ENCODE measurements around the gene LTBP1. TPM values are rescaled to one million over a fixed set of nuclear protein-coding genes. Genes with fewer than 3 reads are reported as not detected.

Gene LTBP1
- total and polyA plus RNA-seq, 10 of the 15 experiments (the other 5 are each of a cell fraction or from before 2014, with no cell fraction given) = 0.01 to 0.28 (median 0.12) TPM; not detected in 2

DNA sequence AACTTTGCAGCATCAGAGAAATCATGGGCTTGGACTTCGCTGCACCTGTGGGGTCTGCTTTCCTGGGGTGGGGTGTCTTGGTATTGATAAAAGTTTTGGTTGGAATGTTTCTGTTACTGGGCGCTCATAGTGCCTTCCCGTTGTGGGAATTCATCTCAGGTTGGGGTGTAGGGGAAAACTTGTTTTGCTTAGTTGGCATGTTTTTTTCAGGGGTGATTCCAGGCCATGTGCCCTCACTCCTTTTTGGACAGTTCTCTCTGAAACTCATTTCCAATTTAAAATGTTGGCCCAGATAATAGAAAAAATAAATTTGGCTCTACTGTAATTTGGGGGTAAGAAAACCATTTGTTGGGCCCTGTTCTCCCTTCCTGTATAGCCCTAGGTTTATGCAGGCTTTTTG is 1.5 kb downstream of the LTBP1 start (continued):
- TF ChIP-seq, protein P1, sequence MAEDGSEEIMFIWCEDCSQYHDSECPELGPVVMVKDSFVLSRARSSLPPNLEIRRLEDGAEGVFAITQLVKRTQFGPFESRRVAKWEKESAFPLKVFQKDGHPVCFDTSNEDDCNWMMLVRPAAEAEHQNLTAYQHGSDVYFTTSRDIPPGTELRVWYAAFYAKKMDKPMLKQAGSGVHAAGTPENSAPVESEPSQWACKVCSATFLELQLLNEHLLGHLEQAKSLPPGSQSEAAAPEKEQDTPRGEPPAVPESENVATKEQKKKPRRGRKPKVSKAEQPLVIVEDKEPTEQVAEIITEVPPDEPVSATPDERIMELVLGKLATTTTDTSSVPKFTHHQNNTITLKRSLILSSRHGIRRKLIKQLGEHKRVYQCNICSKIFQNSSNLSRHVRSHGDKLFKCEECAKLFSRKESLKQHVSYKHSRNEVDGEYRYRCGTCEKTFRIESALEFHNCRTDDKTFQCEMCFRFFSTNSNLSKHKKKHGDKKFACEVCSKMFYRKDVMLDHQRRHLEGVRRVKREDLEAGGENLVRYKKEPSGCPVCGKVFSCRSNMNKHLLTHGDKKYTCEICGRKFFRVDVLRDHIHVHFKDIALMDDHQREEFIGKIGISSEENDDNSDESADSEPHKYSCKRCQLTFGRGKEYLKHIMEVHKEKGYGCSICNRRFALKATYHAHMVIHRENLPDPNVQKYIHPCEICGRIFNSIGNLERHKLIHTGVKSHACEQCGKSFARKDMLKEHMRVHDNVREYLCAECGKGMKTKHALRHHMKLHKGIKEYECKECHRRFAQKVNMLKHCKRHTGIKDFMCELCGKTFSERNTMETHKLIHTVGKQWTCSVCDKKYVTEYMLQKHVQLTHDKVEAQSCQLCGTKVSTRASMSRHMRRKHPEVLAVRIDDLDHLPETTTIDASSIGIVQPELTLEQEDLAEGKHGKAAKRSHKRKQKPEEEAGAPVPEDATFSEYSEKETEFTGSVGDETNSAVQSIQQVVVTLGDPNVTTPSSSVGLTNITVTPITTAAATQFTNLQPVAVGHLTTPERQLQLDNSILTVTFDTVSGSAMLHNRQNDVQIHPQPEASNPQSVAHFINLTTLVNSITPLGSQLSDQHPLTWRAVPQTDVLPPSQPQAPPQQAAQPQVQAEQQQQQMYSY (CRISPR knock-in tag; IDR thresholded peaks at IDR 0.05) = no peak
- no peak for TF ChIP-seq SMAD5 (IDR thresholded peaks at IDR 0.05; ENCODE audit: low read depth)
- TF ChIP-seq STAT1 (conservative IDR thresholded peaks at IDR 0.05) = no peak
- TF ChIP-seq JUND (IDR thresholded peaks at IDR 0.05; ENCODE audit: low read depth, low read length) = no peak
- no peak for TF ChIP-seq RCOR1 (conservative IDR thresholded peaks at IDR 0.05; ENCODE audit: low read depth, low read length)
- TF ChIP-seq CBX5 (IDR thresholded peaks at IDR 0.05; ENCODE audit: low read depth) = no peak

DNA sequence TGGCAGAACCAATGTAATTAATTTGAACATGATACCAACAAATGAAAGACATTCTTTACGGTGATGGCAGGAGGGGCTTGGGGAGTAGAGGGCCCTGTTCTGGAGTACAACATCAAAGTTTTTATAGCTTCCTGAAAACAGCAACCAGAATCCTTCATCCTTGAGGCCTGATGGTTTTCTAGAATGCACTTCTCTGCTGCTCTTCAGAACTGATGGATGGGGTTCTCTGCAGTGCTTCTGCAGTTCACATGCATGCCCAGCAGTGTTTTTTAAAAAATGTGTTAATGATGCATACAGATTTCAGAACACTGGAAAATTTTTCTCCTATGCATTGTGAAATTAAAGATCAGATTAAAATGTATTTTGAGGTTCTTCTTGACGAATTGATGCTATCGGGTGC is 2.5 kb downstream of the LTBP1 start:
- H3K4me3 ChIP-seq = no peak overlapping the region
- ChIA-PET RAD21 (ENCODE audit: unreplicated experiment) (no interaction called here), POLR2A (no interaction called here), CTCF (no interaction called here), SMC1A (ENCODE audit: uncharacterized antibody, unreplicated experiment) (no interaction called here)
- H3K9me3 ChIP-seq (replicated peaks; ENCODE audit: control insufficient read depth, insufficient read depth, low read length) = no peaks in the 10 kb centered on the region; the same call in 2 of the 3 replicates
- FAIRE-seq (no peak), DNase-seq (ENCODE audit: low read depth, low spot score) (no peak), ATAC-seq (no peak)
- no peak overlapping the region for H3K27ac ChIP-seq (ENCODE audit: control insufficient read depth, insufficient read depth)
- in situ Hi-C loops (cut with MboI) = loop anchor here (10.0 kb wide), 1 partner anchor 174 kb away; no protein-coding TSS in a partner anchor
- H3K9ac ChIP-seq (ENCODE audit: control insufficient read depth, insufficient read depth, low read length) = no peak overlapping the region
- no TSS peak for BruUV-seq (replicated peaks)
- H3K27me3 ChIP-seq (replicated peaks in 1 of 2; ENCODE audit: control insufficient read depth in 2 of 2, insufficient read depth in 2 of 2, low read length in 1 of 2) = peaks cover 0 to 6% of the 10 kb centered on the region in 2 experiments
- H4K20me1 ChIP-seq (ENCODE audit: control insufficient read depth, insufficient read depth) = no peaks in the 10 kb centered on the region
- no peak overlapping the region for H3K4me2 ChIP-seq (ENCODE audit: control insufficient read depth, insufficient read depth)
- intact Hi-C loops (cut with micrococcal nuclease; ENCODE audit: unreplicated experiment) = loop anchor here (5.0 to 10.0 kb wide), 3 partner anchors 397 to 636 kb away; no protein-coding TSS in a partner anchor
- H3K36me3 ChIP-seq (ENCODE audit: control insufficient read depth in 2 of 2, insufficient read depth in 2 of 2, low read length in 1 of 2) = no peaks in the 10 kb centered on the region
- no peak overlapping the region for H2AFZ ChIP-seq (ENCODE audit: control insufficient read depth, low read depth, low read length)
- 67% methylated on average over 3 of the region's 3 CpGs for WGBS (ENCODE audit: insufficient coverage, insufficient replicate concordance, low lambda C conversion rate, missing lambda C conversion rate)
- H3K79me2 ChIP-seq (ENCODE audit: control insufficient read depth, insufficient read depth, low read length) = no peaks in the 10 kb centered on the region
- peaks cover 5% of the 10 kb centered on the region; the same call in 1 of the 2 replicates for H3K4me1 ChIP-seq (ENCODE audit: control insufficient read depth, insufficient read depth, low read length)
- TF ChIP-seq STAT1 (conservative IDR thresholded peaks at IDR 0.05) (no peak), TAF1 (IDR thresholded peaks at IDR 0.05; ENCODE audit: borderline replicate concordance, low read depth, low read length) (no peak), HCFC1 (IDR thresholded peaks at IDR 0.05; ENCODE audit: low read length) (no peak), ZNF217 (IDR thresholded peaks at IDR 0.05) (no peak), SREBF2 (IDR thresholded peaks at IDR 0.05; ENCODE audit: low read length) (no peak), RUNX3 (IDR thresholded peaks at IDR 0.05; ENCODE audit: low read length) (no peak), POU2F2 (IDR thresholded peaks at IDR 0.05; ENCODE audit: borderline replicate concordance, low read depth, low read length) (no peak), RB1 (IDR thresholded peaks at IDR 0.05; ENCODE audit: borderline replicate concordance) (no peak), TBL1XR1 (IDR thresholded peaks at IDR 0.05; ENCODE audit: low read depth, low read length) (no peak), DPF2 (IDR thresholded peaks at IDR 0.05) (no peak), MEF2B (IDR thresholded peaks at IDR 0.05; ENCODE audit: partially characterized antibody, poor library complexity, severe bottlenecking) (no peak)
- TF ChIP-seq, protein P2, sequence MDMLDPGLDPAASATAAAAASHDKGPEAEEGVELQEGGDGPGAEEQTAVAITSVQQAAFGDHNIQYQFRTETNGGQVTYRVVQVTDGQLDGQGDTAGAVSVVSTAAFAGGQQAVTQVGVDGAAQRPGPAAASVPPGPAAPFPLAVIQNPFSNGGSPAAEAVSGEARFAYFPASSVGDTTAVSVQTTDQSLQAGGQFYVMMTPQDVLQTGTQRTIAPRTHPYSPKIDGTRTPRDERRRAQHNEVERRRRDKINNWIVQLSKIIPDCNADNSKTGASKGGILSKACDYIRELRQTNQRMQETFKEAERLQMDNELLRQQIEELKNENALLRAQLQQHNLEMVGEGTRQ (IDR thresholded peaks at IDR 0.05; ENCODE audit: borderline replicate concordance, low read depth, low read length) = no peak

Data from GM12878 (cell line).